HepG2 (cell line): Measurements from ENCODE around the gene ZNF281. TPM values are rescaled to one million over a fixed set of nuclear protein-coding genes. Genes with fewer than 3 reads are reported as not detected.
"Not testable (repeated sequence)": the region's sequence is repeated elsewhere in the genome, so short reads cannot be mapped to it uniquely, and the experiment has no call there.

Source experiments
- ATAC-seq: fragments of 200-7000 bp; cut with Tn5 transposase; 3 replicates; pipeline ENCODE4 v1.9.1; 2020; ENCODE audit warnings: mild to moderate bottlenecking, moderate library complexity
- BruUV-seq: library from RNA; stranded (reverse); fragments of 400-500 nt; replicated peaks from 2 replicates; lab custom pipeline; 2021; lab: Mats Ljungman, UMichigan
- CTCF ChIA-PET: fragments of 300-600 bp; formaldehyde crosslinking; extraction: SDS; loops from one replicate; lab custom pipeline; 2021; ENCODE audit warnings: low total read pairs, inconsistent platforms, low intra/inter-chr PET ratio; lab: Yijun Ruan, JAX
- POLR2A ChIA-PET: fragments of 350-600 bp; sonication (Branson Sonifier 250); formaldehyde crosslinking; loops from one replicate; lab custom pipeline; 2020; ENCODE audit warnings: antibody characterized with exemption, inconsistent platforms; lab: Yijun Ruan, JAX
- DNase-seq: peaks from one replicate; pipeline ENCODE4 v3.0.0-alpha.2; 2015; ENCODE audit warnings: low spot score
- FAIRE-seq: peaks from 3 replicates; lab custom pipeline; 2011; peaks lifted over from hg19 to GRCh38; lab: Jason Lieb, UNC
- H2AFZ ChIP-seq: one replicate; pipeline ENCODE4 v1.6.1; 2011; ENCODE audit warnings: low read length, inconsistent platforms
- H3K27ac ChIP-seq: fragments of 300-600 bp; 3 replicates; pipeline ENCODE4 v1.8.0; 2011; ENCODE audit warnings: mixed run types, mild to moderate bottlenecking, mixed read lengths, low read length, inconsistent platforms; ENCODE audit not compliant: insufficient read depth; ENCODE audit errors: extremely low read length
- H3K27me3 ChIP-seq, 2 experiments: fragments of 200-600 bp in 1 of 2; 2 replicates in 1 of 2; 3 replicates in 1 of 2; pipeline versions ENCODE4 v1.6.0 to v1.8.0; 2011; ENCODE audit warnings: low read length in 2 of 2, mild to moderate bottlenecking in 2 of 2, moderate library complexity in 2 of 2, inconsistent platforms in 1 of 2; ENCODE audit not compliant: insufficient read depth in 2 of 2, control insufficient read depth in 1 of 2
- H3K36me3 ChIP-seq, 2 experiments: fragments of 200-600 bp in 1 of 2; replicated peaks in 1 of 2; 2 replicates in 1 of 2; 3 replicates in 1 of 2; pipeline versions ENCODE4 v1.5.1 to v1.8.0; 2011; ENCODE audit warnings: low read length in 2 of 2, inconsistent platforms in 1 of 2; ENCODE audit not compliant: insufficient read depth in 2 of 2, control insufficient read depth in 1 of 2
- H3K4me1 ChIP-seq: 2 replicates; pipeline ENCODE4 v1.5.1; 2012; ENCODE audit warnings: low read length, inconsistent platforms; ENCODE audit not compliant: insufficient read depth
- H3K4me2 ChIP-seq: 2 replicates; pipeline ENCODE4 v1.6.0; 2011; ENCODE audit warnings: low read depth, low read length, inconsistent platforms
- H3K4me3 ChIP-seq, 3 experiments: fragments of 200-600 bp in 1 of 3; sonication (generic), shearing (Covaris generic) in 1 of 3; replicated peaks in 1 of 3; 2 replicates each; pipeline ENCODE4 v1.5.1; 2011 to 2016; ENCODE audit warnings: low read length in 3 of 3, inconsistent platforms in 2 of 3, low read depth in 2 of 3, mild to moderate bottlenecking in 2 of 3, control low read depth in 1 of 3, mixed read lengths in 1 of 3; ENCODE audit not compliant: insufficient read depth in 1 of 3
- H3K79me2 ChIP-seq: one replicate; pipeline ENCODE4 v1.6.1; 2011; ENCODE audit warnings: low read length, inconsistent platforms; ENCODE audit not compliant: insufficient read depth
- H3K9ac ChIP-seq: 2 replicates; pipeline ENCODE4 v1.6.0; 2011; ENCODE audit warnings: mild to moderate bottlenecking, low read depth, low read length, inconsistent platforms; ENCODE audit not compliant: insufficient read depth
- H3K9me3 ChIP-seq: 2 replicates; pipeline ENCODE4 v1.5.1; 2012; ENCODE audit warnings: mild to moderate bottlenecking, low read length
- H4K20me1 ChIP-seq: 2 replicates; pipeline ENCODE4 v1.6.0; 2011; ENCODE audit warnings: inconsistent platforms, mild to moderate bottlenecking, low read length, moderate library complexity; ENCODE audit not compliant: insufficient read depth
- FOXJ3 ChIP-seq: sonication (generic); formaldehyde crosslinking; IDR thresholded peaks from 2 replicates; pipeline ENCODE4 v1.4.0; 2020; ENCODE audit warnings: missing genetic modification reagents, mild to moderate bottlenecking, borderline replicate concordance
- SRSF4 ChIP-seq: fragments of 200-400 bp; formaldehyde crosslinking; IDR thresholded peaks from one replicate; pipeline ENCODE4 v1.6.1; 2018; ENCODE audit warnings: mild to moderate bottlenecking, low read depth, low read length, moderate library complexity; ENCODE audit not compliant: poor library complexity, severe bottlenecking
- ZNF143 ChIP-seq: sonication (generic); formaldehyde crosslinking; IDR thresholded peaks from 2 replicates; pipeline ENCODE4 v1.4.0; 2020; ENCODE audit warnings: missing genetic modification reagents
- ZNF460 ChIP-seq: sonication (generic); formaldehyde crosslinking; IDR thresholded peaks from 2 replicates; pipeline ENCODE4 v1.5.1; 2020; ENCODE audit warnings: missing genetic modification reagents, mild to moderate bottlenecking, borderline replicate concordance
- WGBS: methylation state at CpG from one replicate; pipeline ENCODE4 v1.1.6; 2017; ENCODE audit warnings: low lambda C conversion rate; 5-methylcytosine and 5-hydroxymethylcytosine counted together
- in situ Hi-C: cut with HindIII; loops from 2 replicates; pipeline ENCODE4 v1.10.0; 2017; ENCODE audit warnings: low pct_unique_long_range_greater_than_20kb; ENCODE audit not compliant: extremely low pct_ligation_motif_present
- intact Hi-C: fragments of 100-400 bp; cut with micrococcal nuclease; formaldehyde crosslinking; loops from one replicate; pipeline ENCODE4 v1.10.0; 2022; ENCODE audit not compliant: unreplicated experiment
- polyA plus RNA-seq, 8 experiments: library from polyadenylated mRNA; depleted of rRNA in 3 of 8; stranded (reverse) in 7 of 8; unstranded in 1 of 8; fragments of >200 nt; fragmentation: Illumina TruSeq in 4 of 8; extraction: Trizol in 4 of 8; gene quantifications; 2 replicates each; pipeline versions ENCODE4 v1.2.1 to v1.2.3, GENCODE V29; 2011 to 2016; ENCODE audit warnings: low read depth in 4 of 8, missing spikeins in 1 of 8, mixed read lengths in 1 of 8; ENCODE audit not compliant: insufficient read depth in 1 of 8
- total RNA-seq, 5 experiments: library from RNA; depleted of rRNA; stranded (reverse); fragments of >200 nt; fragmentation: Illumina TruSeq; extraction: Trizol; gene quantifications; 2 replicates each; pipeline ENCODE4 v1.2.3, GENCODE V29; 2016; ENCODE audit warnings: low read depth in 1 of 5

ZNF281 gene
- total and polyA plus RNA-seq, 2 of the 13 experiments (the other 11 are each of a cell fraction or from before 2014, with no cell fraction given): 7.7 to 20.6 TPM

- DNase-seq, in situ Hi-C loops, H3K4me1 ChIP-seq, H2AFZ ChIP-seq, H3K79me2 ChIP-seq, H3K9me3 ChIP-seq, H3K9ac ChIP-seq, H3K4me3 ChIP-seq, ATAC-seq, H4K20me1 ChIP-seq, H3K27ac ChIP-seq, POLR2A ChIA-PET, H3K4me2 ChIP-seq, CTCF ChIA-PET, BruUV-seq, FAIRE-seq, intact Hi-C loops, H3K27me3 ChIP-seq, H3K36me3 ChIP-seq: not testable (repeated sequence)
- WGBS: 64% methylated on average over 7 of the region's 7 CpGs
Measured at GRCh38 chr1:200438413-200438812, 28.6 kb upstream of the ZNF281 start.

GRCh38 chr1:200437556-200438203 is 27.8 kb upstream of the ZNF281 start:
- Histone ChIP-seq H3K79me2 (no peaks in the 10 kb centered on the region), H3K4me1 (peaks cover 7% of the 10 kb centered on the region; the same call in 1 of the 2 replicates), H3K27ac (no peak overlapping the region), H3K27me3 (no peaks in the 10 kb centered on the region), H3K4me2 (peak overlapping the region; percentile 57), H2AFZ (peak overlapping the region; percentile 49), H3K9ac (0 out of 2 replicates have a peak overlapping the region, but pooled peaks have one; percentile 1), H3K4me3 (peak overlapping the region; percentile 14 to 51 (median 24); a peak in 5 of 6 replicates), H4K20me1 (no peaks in the 10 kb centered on the region), H3K9me3 (no peaks in the 10 kb centered on the region), H3K36me3 (no peaks in the 10 kb centered on the region)
- TF ChIP-seq ZNF460 (CRISPR knock-in tag) (no peak), SRSF4 (no peak), FOXJ3 (CRISPR knock-in tag) (no peak), ZNF143 (no peak)
- intact Hi-C loops: no loop called here
- no TSS peak for BruUV-seq
- FAIRE-seq (no peak), DNase-seq (no peak), ATAC-seq (no peak)
- WGBS: 5% methylated on average over 5 of the region's 5 CpGs
- ChIA-PET CTCF (no interaction called here), POLR2A (no interaction called here)
- in situ Hi-C loops: no loop called here
